Tongue (tissue), 2 donors: ENCODE results near the gene INPP5A. TPM values are rescaled to one million over a fixed set of nuclear protein-coding genes. Genes with fewer than 3 reads are reported as not detected.
"Not testable (repeated sequence)": the region's sequence is repeated elsewhere in the genome, so short reads cannot be mapped to it uniquely, and the experiment has no call there.

Experiments used
- DNase-seq: peaks from one replicate; pipeline ENCODE4 v3.0.0-alpha.2; 2015
- total RNA-seq: library from RNA; depleted of rRNA; stranded (reverse); fragments of >200 nt; gene quantifications from one replicate; pipeline ENCODE4 v1.2.3, GENCODE V29; 2014

INPP5A gene
- total RNA-seq, 1 donor from 2014 or later: 115 TPM

DNA sequence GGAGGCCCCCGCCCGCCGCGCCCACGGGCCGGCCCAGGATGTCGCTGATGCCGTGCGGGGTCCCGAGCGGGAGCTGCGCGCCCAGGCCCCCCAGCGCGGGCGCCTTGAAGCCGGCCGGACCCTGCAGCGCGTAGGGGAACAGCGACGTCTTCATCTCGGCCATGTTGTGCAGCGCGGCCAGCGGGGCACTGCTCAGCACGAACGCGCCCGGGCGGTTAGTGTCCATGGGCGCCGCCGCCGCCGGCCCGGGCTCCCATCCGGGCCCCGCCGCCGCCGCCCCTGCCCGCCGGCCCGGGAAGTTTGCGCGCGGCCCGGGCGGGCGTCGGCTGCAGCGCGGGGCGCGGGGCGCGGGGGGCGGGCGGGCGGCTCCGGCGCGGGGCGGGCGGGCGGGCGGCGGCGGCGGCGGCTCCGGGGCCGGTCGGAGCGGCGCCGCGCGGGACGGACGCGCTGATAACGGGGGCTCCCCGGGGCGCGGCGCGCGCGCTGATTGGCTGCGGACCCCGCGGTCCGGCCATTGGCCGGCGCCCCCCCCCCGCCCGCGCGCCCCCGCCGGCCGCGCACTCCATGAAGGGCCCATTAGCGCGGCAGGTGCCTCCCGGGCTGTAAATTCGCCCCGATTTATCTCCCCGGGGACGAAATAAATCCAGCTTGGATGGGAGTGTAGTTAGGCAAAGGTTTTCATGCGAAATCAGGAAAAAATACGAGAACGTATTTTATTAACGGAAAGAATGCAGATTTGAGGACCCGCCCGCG, 248.3 kb downstream of the INPP5A start, which contains the start of gene NKX6-2:
TSS of gene NKX6-2 (minus strand) at position 425 of the 753 bp plus-strand sequence. CDS start at position 226, 199 bp downstream.
- DNase-seq: no peak

DNA sequence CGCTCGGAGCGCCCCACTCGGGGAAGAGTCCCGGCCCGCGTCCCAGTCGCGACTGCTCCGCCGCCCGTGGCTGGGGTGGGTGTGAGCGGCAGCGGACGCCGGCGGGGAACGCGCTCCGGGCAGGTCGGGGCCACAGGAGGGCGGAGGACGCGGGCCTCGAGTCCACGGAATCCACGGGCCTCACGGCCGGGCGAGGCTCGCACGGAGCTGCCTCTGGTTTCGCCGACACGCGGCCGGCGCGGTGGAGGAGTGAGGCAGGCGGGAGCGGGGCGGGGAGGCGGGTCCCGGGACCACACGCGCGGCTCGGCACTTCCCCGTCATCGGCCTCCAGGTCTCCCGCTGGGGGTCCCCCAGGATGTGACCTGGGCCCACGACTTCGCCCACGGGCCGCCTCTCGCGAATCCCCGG, 248.9 kb downstream of the INPP5A start:
- no peak for DNase-seq

DNA sequence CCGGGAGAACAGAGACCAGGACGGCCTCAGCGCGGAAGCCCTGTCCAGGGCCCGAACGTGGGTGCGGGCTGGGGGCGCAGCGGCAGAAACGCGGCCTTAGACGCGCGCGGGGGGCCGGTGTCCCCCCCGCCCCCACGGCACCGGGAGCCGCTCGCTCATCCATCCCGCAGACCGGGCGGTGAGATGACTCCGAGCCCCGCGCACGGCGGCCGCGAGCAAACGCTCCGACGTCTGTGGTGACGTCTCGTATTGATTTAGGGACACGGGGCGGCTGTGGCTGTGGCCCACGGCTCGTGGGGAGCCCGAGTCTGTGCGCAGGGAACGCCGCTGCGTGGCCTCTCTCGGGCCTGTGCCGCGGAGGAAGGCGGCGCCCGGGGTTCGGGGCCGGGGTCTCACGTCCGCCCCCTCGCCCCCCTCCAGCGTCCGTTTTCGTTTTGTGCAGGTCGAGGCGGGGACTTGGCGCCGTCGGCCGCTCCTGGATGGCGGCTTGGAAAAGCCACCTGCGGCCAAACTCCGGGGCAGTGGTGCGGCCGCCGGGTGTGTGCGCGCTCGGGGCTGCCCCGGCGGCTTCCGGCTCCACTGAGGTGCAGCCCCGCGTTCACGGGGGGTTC, 249.4 kb downstream of the INPP5A start:
- no peak for DNase-seq

DNA sequence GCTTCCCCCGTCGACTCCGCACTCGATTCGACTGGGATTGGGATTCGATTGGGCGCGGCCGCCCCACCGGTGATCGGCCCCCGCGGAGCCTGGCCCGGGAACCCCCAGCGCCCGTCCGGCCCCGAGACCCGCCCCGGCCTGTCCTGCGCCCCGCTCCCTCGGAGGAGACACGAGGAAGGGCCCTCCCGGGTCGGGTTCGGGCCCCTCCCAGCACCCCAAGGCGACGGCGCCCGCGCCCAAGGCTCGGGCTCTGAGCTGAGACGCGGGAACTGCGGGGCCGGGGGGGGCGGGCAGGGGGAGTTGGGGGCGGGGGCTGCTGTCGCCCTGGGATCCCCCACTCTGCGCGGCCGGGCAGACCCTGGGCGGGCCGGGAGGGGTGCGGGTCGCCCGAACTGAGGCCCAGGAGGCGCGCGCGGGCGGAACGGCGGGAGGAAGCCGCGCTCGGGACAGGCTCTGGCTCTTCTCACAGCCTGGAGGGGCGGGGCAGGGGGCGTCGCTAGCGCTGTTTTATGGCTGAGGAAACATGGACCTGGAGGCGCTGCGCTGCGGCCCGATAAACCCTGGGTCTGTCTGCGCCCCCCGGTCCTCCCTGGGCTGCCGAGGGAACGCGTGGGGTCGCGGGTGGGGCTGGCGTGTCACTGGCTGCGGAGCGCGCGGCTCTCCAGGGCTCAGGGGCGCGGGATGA, 250.1 kb downstream of the INPP5A start:
- DNase-seq: peak; percentile 62

- DNase-seq: no peak
Measured at GRCh38 chr10:132788180-132788830, 250.7 kb downstream of the INPP5A start.

GRCh38 chr10:132788831-132789219, 251.2 kb downstream of the INPP5A start:
- no peak for DNase-seq

DNA sequence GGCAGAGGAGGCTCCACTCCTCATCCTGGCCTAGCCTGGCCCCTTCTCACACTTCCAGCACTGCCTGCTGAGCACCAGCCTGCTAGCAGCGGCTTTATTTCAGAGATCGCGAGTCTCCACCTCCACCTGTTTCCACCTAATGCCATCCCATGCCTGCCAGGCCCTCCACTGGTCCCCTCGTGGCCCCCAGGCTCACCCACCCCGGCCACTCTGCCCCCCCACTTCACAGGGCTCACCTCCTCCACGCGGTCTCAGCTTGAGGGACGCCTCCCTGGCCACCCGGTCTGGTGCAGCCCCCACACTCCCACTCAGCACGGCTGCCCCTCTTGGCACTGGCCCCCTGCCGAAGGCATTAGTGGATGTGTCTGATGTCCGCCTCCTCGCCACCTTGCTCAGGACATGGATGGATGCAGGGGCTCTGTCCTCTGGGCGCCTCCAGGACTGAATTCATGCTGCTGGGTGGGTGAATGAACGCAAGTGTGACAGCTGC, 252.1 kb downstream of the INPP5A start:
- no peak for DNase-seq

DNA sequence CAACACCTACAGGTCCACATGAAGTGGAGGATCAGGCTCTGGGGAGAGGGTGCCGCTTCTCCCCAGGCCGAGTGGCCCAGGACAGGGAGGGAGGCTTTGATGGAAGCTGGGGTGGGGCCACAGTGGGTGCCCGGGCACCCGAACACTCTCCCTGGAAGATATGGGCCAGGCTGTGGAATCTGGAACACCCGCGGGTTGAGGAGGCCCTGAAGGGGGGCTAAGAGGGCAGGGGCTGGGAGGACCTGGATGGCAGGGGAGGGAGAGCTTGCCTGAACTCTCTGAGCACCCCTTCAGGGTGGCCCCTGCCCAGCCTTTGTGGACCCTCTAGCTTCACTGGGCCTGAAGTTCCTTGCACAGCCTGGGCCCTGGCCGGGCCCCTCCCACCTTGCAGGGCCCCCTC, 252.9 kb downstream of the INPP5A start:
- DNase-seq: no peak

DNA sequence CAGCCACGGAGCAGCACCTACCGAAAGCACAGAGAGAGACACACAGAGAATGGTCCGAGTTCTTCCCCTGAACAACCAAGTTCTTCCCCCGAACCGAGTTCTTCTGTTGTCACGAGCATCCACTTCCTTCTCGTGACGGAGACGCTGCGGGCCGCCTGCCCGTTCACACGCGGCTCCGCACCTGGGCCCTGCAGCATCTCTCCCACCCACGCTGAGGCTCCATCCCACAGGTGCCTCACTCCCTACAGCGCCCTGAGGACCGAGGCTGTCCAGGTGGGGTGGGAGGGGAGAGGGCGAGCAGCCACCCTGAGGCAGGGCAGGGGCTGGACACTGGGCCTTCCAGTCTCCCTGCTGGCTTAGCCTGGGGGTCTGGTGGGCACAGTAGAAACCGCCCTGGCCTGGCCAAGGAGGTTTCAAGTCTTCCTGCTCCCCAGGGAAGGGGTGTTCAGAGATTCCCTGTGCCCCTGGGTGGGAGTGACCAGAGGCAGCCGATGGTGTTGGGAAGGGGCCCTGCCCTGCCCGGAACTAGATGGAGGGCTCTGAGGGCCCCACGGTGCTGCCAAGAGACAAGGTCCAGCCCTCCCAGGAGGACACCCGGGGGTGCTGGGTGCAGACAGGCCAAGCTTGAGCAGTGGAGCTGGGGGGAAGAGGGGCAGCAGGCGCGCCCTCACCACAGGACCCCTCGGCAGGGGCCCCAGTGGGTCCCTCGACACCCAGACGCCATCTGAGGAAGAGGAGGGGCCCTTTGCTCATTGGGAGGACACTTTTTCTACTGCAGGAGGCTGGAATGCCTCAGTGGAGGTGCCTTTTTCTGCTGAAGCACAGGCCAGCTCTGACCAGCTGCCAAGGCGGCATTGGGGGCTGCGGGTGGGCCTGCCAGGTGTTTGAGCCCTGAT, 253.6 kb downstream of the INPP5A start:
- no peak for DNase-seq

- not testable (repeated sequence) for DNase-seq
Measured at GRCh38 chr10:132792099-132792498, 254.5 kb downstream of the INPP5A start.

DNA sequence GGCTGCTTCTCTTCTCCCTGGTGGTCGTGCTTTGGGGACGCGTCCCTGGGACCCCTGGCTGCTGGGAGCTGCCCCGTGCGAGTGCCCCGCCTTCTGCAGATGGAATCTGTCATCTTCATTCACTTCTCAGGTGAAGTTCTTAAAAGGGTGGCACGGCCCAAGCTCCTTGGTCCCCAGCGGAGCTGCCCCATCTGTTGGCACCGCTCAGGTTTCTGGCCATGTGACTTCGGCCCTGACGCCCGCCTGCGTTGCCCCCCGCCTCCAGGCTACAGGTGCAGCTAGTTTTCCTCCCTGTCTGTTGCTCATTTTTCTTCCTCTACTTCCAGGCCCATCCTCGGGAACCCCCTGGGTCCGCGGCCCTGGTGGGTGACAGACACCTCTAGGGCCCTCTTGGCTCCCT, 255.2 kb downstream of the INPP5A start:
- no peak for DNase-seq

- no peak for DNase-seq
Measured at GRCh38 chr10:132793213-132793612, 255.6 kb downstream of the INPP5A start.

GRCh38 chr10:132793871-132794849, 256.6 kb downstream of the INPP5A start:
- DNase-seq: no peak

GRCh38 chr10:132796846-132797245, 259.3 kb downstream of the INPP5A start:
- no peak for DNase-seq

DNA sequence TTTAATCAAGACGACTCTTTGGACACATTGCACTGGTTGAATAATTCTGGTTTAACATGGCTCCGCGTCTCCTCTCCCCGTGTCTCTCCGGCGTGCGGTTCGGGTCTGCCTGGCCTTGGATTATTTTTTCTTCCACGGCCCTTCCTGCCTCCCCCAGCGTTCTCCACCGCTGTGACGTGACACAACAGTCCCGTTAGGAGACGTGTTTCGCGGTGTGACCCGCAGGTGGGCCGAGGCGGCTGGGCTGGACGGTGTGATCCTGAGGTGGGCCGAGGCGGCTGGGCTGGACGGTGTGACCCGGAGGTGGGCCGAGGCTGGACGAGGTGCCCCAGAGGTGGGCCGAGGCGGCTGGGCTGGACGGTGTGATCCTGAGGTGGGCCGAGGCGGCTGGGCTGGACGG, 260.4 kb downstream of the INPP5A start:
- not testable (repeated sequence) for DNase-seq

DNA sequence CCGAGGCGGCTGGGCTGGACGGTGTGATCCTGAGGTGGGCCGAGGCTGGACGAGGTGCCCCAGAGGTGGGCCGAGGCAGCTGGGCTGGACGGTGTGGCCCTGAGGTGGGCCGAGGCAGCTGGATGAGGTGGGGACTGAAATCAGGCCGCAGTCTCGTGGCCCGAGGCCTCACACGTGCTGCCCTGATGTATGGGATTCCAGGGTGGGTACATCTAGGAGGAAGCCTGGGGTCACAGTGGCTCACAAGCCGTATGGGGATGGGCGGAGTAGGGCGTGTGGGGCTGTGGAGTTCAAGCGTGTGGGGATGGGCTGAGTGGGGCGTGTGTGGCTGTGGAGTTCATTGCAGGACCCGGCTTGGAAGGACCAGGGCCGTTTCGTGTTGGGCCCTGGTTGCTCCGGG, 260.8 kb downstream of the INPP5A start:
- no peak for DNase-seq

DNA sequence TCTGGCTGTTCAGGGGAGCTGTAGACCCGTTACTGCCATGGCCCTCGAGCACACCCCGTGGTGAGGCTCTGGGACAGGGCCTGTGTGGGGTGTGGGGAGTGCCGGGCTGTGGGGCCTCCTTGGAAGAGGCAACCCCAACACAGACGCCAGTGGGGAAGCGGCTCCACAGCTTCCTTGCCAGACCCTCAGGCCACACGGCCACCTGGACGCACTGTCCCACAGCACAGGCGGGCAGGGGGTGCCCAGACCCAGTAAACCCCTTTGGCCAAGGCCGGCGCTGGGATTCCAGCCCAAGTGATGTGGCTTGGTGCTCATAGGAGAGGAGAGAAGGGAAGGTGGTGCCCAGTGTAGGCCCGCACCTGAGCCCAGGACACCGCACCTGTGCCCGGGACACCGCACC, 261.3 kb downstream of the INPP5A start:
- DNase-seq: no peak

- no peak for DNase-seq
Measured at GRCh38 chr10:132799865-132800264, 262.3 kb downstream of the INPP5A start.

- DNase-seq: no peak
Measured at GRCh38 chr10:132802048-132802447, 264.5 kb downstream of the INPP5A start.

- no peak for DNase-seq
Measured at GRCh38 chr10:132802694-132803320, 265.2 kb downstream of the INPP5A start.
